ENCODE measurements around the gene AUH. TPM values are rescaled to one million over a fixed set of nuclear protein-coding genes. Genes with fewer than 3 reads are reported as not detected.
A peak's percentile ranks its signal among the peaks of the same experiment; 100 is the strongest.

The AUH gene
- total RNA-seq, 4 donors from 2014 or later = 26.4 to 34.3 (median 31.2) TPM

- TF ChIP-seq, protein P1, sequence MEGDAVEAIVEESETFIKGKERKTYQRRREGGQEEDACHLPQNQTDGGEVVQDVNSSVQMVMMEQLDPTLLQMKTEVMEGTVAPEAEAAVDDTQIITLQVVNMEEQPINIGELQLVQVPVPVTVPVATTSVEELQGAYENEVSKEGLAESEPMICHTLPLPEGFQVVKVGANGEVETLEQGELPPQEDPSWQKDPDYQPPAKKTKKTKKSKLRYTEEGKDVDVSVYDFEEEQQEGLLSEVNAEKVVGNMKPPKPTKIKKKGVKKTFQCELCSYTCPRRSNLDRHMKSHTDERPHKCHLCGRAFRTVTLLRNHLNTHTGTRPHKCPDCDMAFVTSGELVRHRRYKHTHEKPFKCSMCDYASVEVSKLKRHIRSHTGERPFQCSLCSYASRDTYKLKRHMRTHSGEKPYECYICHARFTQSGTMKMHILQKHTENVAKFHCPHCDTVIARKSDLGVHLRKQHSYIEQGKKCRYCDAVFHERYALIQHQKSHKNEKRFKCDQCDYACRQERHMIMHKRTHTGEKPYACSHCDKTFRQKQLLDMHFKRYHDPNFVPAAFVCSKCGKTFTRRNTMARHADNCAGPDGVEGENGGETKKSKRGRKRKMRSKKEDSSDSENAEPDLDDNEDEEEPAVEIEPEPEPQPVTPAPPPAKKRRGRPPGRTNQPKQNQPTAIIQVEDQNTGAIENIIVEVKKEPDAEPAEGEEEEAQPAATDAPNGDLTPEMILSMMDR (IDR thresholded peaks at IDR 0.05) = no peak
- DNase-seq (ENCODE audit: low spot score) (no peak), ATAC-seq (ENCODE audit: low FRiP score) (peak; percentile 29)
Observed at GRCh38 chr9:91193658-91194391, 167.9 kb downstream of the AUH start.

GRCh38 chr9:91193087-91193657 is 168.5 kb downstream of the AUH start:
- ATAC-seq (ENCODE audit: low FRiP score) (peak; percentile 93), DNase-seq (ENCODE audit: low spot score) (peak; percentile 66)
- TF ChIP-seq, protein P1 (IDR thresholded peaks at IDR 0.05) = no peak

- TF ChIP-seq, protein P1 (IDR thresholded peaks at IDR 0.05) = no peak
- ATAC-seq (ENCODE audit: low FRiP score) (no peak), DNase-seq (ENCODE audit: low spot score) (no peak)
Observed at GRCh38 chr9:91192381-91193086, 169.2 kb downstream of the AUH start.

DNA sequence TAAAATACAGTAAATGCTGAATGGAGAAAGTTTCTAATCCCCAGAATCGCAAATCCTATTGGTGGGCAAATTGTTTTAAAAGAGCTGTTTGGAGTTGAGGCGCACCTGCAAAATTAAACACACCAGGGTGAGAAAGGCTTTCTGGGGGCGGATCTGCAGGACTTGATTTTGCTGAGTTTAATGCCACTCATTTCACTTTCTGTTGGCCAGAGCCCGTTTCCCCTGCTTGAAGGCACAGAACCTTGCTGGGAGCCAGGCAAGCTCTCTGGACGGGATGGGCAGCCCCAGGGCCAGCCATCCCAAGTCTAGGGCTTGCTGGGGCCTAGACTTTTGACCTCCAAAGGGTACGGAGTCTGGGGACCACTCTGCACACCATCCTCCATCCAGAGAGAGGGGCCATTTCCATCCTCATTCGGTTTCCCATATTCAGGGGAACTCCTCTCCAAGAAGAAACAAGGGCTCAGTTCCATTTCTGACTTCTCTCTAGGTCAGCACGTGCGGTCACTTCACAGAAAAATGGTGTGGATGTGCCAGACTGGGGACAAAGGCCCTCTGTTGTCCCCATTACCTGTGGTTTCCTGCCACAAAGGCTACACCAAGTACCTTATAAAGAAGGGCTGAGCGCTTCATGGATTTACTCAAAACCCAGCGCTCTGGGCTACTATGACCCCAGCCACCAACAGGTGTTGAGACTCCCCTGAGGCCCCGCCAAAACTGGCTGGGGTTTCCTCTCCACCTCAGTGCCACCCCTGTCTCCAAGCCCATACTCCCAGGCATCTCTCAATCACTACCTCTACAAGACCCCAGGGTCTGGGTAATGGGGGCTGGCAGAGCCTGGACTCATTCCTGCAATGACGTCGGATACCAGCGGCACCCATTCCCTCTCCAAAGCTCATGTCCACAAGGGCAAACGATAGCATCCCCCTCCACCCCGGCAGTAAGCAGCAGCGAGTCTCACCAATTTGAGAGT is 170.0 kb downstream of the AUH start:
- TF ChIP-seq, protein P1 (IDR thresholded peaks at IDR 0.05) = no peak
- DNase-seq (ENCODE audit: low spot score) (no peak), ATAC-seq (ENCODE audit: low FRiP score) (no peak)

DNA sequence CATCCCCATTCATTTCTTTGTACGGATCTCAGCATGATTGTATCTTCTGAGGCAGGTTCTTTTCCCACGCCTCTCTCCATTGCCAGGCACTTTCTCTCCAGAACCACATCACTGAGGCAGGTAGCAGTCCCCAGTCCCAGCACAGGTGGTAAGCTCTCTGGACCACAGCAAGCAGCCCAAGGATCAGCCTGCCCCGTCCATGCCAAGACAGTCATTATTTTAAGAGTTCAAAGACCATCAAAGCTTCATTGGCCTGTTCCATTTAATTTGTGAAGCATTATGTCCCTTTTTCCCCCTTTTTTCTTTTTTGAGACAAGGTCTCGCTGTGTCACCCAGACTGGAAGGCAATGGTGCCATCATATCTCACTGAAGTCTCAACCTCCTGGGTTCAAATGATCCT is 171.7 kb downstream of the AUH start:
- TF ChIP-seq, protein P1 (IDR thresholded peaks at IDR 0.05) = no peak
- ATAC-seq (ENCODE audit: low FRiP score) (no peak), DNase-seq (ENCODE audit: low spot score) (no peak)

- ATAC-seq (ENCODE audit: low FRiP score) = no peak
- DNase-seq (ENCODE audit: low spot score) = no peak
- TF ChIP-seq, protein P1 (IDR thresholded peaks at IDR 0.05) = no peak
Observed at GRCh38 chr9:91188719-91189590, 172.8 kb downstream of the AUH start.

Data from omental fat pad (tissue), 4 donors.